ENCODE measurements around the gene SAPCD2. TPM values are rescaled to one million over a fixed set of nuclear protein-coding genes. Genes with fewer than 3 reads are reported as not detected.

Gene SAPCD2, protein sequence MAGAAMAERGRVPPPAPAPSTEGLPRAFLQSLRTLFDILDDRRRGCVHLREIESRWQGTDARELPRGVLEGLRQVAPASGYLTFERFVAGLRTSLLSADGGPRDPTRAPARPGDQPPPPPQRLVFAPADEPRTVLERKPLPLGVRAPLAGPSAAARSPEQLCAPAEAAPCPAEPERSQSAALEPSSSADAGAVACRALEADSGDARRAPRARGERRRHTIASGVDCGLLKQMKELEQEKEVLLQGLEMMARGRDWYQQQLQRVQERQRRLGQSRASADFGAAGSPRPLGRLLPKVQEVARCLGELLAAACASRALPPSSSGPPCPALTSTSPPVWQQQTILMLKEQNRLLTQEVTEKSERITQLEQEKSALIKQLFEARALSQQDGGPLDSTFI
- 12.1 to 27.8 TPM (median 24.6 TPM) in 5 replicates for total RNA-seq (2022; extraction: Qiagen RNA extraction; ENCODE audit: low read depth)

DNA sequence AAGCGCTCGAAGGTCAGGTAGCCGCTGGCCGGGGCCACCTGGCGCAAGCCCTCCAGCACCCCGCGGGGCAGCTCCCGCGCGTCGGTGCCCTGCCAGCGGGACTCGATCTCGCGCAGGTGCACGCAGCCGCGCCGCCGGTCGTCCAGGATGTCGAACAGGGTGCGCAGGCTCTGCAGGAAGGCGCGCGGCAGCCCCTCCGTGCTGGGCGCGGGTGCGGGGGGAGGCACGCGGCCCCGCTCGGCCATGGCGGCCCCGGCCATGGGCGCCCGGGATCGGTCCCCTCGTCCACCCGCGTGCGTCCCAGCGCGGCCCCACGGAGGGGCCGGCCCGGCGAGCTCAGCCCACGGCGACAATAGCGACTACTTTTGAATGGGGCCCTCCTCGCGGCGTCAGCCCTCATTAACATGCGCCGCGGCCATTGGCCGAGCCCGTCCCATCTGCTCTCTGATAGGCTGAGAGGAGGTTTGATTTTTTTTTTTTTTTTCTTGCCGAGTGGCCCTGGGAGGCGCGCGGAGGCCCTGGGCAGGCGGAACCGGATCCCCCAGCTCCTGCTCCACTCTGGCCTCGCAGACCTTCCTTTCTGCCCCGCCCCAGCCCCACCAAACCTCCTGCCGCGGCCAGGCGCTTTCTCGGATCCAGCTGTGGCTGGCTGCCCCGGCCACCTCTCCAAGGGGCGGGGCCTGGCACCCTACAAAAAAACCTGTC lies at the start of gene SAPCD2:
SAPCD2 (minus strand) TSS at position 357 of the 705 bp plus-strand sequence; CDS start at position 260, 97 bp downstream.

DNA sequence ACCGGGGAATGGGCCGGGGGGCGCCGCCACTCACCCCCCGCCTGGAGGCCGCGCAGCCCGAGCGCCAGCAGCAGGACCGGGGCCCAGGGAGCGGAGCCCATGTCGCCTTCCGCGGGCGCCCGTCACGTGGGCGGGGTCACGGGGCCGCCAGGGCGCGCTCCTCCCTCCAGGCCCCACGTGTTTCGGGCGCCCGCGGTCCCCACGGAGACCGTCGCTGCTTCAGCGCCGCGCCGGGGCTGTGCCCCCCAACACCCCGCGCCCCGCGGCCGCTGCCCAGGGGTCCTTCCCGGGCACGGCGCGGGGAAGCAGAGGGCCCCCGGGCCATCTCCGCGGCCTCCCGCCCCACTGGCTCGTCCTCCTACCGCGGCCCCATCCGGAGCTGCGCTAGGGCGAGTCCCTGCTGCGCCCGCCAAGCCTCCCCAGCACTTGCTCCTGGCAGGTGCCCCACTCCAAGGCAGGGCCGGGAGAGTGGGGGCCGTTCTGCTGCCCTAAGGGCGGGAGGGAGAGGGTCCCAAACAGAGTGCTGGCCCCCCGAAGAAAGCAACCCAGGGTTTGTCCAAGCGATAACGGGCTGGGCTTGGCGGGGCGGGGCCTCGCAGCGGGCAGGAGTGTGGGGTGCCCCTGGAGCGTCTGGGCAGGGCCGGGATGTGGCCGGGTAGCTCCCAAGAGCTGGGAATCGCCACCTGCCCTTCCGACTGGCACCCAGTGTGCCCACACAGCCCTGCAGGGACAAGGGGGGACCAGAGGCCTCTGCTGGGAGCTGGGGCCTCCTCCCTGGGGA lies 44.4 kb upstream of the SAPCD2 start, which contains the start of gene DPP7:
DPP7 (minus strand) TSS at position 121 of the 781 bp plus-strand sequence; CDS start at position 101, 20 bp downstream.

DNA sequence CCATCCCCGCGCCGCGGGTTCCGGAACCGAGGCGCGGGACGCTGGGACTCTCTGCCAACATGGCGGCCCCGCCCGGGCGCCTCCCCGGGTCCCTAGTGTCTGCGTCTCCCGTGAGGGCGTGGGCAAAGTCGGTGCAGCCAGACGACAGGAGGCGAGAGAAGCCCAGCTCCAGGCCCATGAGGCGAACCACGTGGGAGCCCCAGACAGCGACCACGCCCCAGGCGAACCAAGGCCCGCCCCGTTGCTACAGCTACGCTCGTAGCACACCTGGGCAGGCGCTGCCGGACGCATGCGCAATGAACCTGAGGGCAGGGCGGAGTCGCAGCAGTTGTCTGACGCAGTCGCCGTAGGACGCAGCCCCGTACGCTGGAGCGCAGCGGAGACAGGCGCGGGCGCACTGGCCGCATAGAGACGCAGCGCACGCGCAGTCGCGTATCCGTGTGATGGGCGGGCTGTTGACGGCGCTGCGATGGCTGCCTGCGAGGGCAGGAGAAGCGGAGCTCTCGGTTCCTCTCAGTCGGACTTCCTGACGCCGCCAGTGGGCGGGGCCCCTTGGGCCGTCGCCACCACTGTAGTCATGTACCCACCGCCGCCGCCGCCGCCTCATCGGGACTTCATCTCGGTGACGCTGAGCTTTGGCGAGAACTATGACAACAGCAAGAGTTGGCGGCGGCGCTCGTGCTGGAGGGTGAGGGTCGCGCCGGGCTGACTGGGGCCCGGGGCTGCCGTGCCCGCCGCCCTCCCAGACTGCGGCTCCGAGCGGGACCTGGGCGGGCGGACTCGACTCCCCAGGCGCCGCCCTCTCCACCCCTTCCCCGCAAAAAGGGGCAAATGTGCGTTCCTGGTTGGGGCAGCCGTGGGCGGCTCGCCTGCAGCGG lies 16.4 kb upstream of the SAPCD2 start, which contains the start of gene MAN1B1:
MAN1B1 (plus strand) TSS at position 455 of the 878 bp plus-strand sequence; CDS start at position 470, 15 bp downstream.

DNA sequence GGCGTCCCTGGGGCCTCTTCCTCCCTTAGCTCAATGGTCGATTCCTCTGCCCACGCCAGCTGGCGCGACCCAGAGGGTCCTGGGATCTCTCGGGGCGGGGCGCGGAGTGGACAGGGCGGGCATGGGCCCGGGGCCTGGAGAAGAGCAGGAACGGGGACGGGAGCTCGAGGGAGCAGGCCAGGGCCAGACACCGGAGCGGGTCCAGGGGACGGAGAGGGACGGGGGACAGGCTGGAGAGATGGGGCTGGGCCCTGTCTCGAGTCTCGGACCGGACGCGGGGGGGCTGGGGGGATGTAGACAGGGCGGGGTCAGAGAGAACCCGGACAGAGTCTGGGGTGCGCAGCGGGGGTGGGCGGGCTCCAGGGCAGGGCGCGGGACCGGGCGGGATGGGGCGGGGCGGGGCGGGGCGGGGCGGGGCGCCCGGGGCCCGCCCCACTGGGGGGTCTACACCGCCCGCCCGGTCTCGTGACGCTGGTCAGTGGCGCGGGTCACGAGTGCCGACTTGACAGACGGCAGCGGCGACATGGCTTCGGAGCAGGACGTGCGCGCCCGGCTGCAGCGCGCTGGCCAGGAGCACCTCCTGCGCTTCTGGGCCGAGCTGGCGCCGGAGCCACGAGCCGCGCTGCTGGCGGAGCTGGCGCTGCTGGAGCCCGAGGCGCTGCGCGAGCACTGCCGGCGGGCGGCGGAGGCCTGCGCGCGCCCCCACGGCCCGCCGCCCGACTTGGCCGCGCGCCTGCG lies 6.8 kb upstream of the SAPCD2 start, which contains the start of gene UAP1L1:
UAP1L1 (plus strand) TSS at position 508 of the 738 bp plus-strand sequence; CDS start at position 524, 16 bp downstream.

GRCh38 chr9:137053944-137054931 lies 16.1 kb downstream of the SAPCD2 start, which contains the start of gene ENTPD2:
TSS of gene ENTPD2 (minus strand) at chr9:137054061. CDS start at chr9:137053997, 64 bp downstream.

GRCh38 chr9:137046088-137046787 lies 24.1 kb downstream of the SAPCD2 start, which contains the start of gene NPDC1:
TSS of gene NPDC1 (minus strand) at chr9:137046177. CDS start at chr9:137045989, 188 bp downstream.

GRCh38 chr9:137031904-137032640 lies 38.3 kb downstream of the SAPCD2 start, which contains the start of gene FUT7:
TSS of gene FUT7 (minus strand) at chr9:137032088. CDS start at chr9:137031991, 97 bp downstream.

GRCh38 chr9:137027369-137028262 lies 42.7 kb downstream of the SAPCD2 start, which contains the start of gene ABCA2:
TSS of gene ABCA2 (minus strand) at chr9:137028237. CDS start at chr9:137028140, 97 bp downstream.

Other genes starting within 250 kb of the SAPCD2 start
- gene AJM1, start 228.1 kb downstream of the SAPCD2 start, total RNA-seq (2022; extraction: Qiagen RNA extraction; ENCODE audit: low read depth) = 2.1 to 5.6 TPM (median 5.3 TPM) in 5 replicates
- 223 to 317 TPM (median 282 TPM) in 5 replicates for gene PHPT1, start 221.1 kb downstream of the SAPCD2 start, total RNA-seq (2022; extraction: Qiagen RNA extraction; ENCODE audit: low read depth)
- gene MAMDC4, start 218.2 kb downstream of the SAPCD2 start, total RNA-seq (2022; extraction: Qiagen RNA extraction; ENCODE audit: low read depth) = 1.8 to 5.7 TPM (median 4.8 TPM) in 5 replicates
- 465 to 581 TPM (median 478 TPM) in 5 replicates for gene EDF1, start 204.2 kb downstream of the SAPCD2 start, total RNA-seq (2022; extraction: Qiagen RNA extraction; ENCODE audit: low read depth)
- gene TRAF2, start 184.0 kb downstream of the SAPCD2 start, total RNA-seq (2022; extraction: Qiagen RNA extraction; ENCODE audit: low read depth) = 29.7 to 66.1 TPM (median 60.1 TPM) in 5 replicates
- gene FBXW5, start 125.8 kb downstream of the SAPCD2 start, total RNA-seq (2022; extraction: Qiagen RNA extraction; ENCODE audit: low read depth) = 49.7 to 110 TPM (median 103 TPM) in 5 replicates
- gene C8G, start 125.3 kb downstream of the SAPCD2 start, total RNA-seq (2022; extraction: Qiagen RNA extraction; ENCODE audit: low read depth) = 0.56 to 2.0 TPM (median 1.1 TPM) in 4 of 5 replicates, not detected in the other
- gene LCN12, start 118.3 kb downstream of the SAPCD2 start, total RNA-seq (2022; extraction: Qiagen RNA extraction; ENCODE audit: low read depth) = 0.41 to 2.0 TPM (median 1.0 TPM) in 5 replicates
- gene PTGDS, start 93.1 kb downstream of the SAPCD2 start, total RNA-seq (2022; extraction: Qiagen RNA extraction; ENCODE audit: low read depth) = 0.33 to 0.56 TPM (median 0.45 TPM) in 4 of 5 replicates, not detected in the other
- gene LCNL1, start 87.6 kb downstream of the SAPCD2 start, total RNA-seq (2022; extraction: Qiagen RNA extraction; ENCODE audit: low read depth) = 0.08 to 0.18 TPM (median 0.12 TPM) in 3 of 5 replicates, not detected in the others
- gene PAXX, start 78.1 kb downstream of the SAPCD2 start, total RNA-seq (2022; extraction: Qiagen RNA extraction; ENCODE audit: low read depth) = 37.9 to 83.8 TPM (median 71.5 TPM) in 5 replicates
- gene CLIC3, start 74.0 kb downstream of the SAPCD2 start, total RNA-seq (2022; extraction: Qiagen RNA extraction; ENCODE audit: low read depth) = 2.2 to 4.2 TPM (median 3.7 TPM) in 5 replicates
- gene ABCA2, start 42.3 kb downstream of the SAPCD2 start, total RNA-seq (2022; extraction: Qiagen RNA extraction; ENCODE audit: low read depth) = 12.6 to 32.5 TPM (median 25.5 TPM) in 5 replicates
- gene FUT7, start 38.5 kb downstream of the SAPCD2 start, total RNA-seq (2022; extraction: Qiagen RNA extraction; ENCODE audit: low read depth) = 0.07 TPM in 1 of 5 replicates, not detected in the others
- gene NPDC1, start 24.4 kb downstream of the SAPCD2 start, total RNA-seq (2022; extraction: Qiagen RNA extraction; ENCODE audit: low read depth) = 26.4 to 93.7 TPM (median 81.5 TPM) in 5 replicates
- gene ENTPD2, start 16.5 kb downstream of the SAPCD2 start, total RNA-seq (2022; extraction: Qiagen RNA extraction; ENCODE audit: low read depth) = 1.0 to 2.3 TPM (median 1.5 TPM) in 5 replicates
- 9.0 to 14.6 TPM (median 11.9 TPM) in 5 replicates for gene UAP1L1, start 7.0 kb upstream of the SAPCD2 start, total RNA-seq (2022; extraction: Qiagen RNA extraction; ENCODE audit: low read depth)
- 33.8 to 56.7 TPM (median 50.2 TPM) in 5 replicates for gene MAN1B1, start 16.4 kb upstream of the SAPCD2 start, total RNA-seq (2022; extraction: Qiagen RNA extraction; ENCODE audit: low read depth)
- 52.8 to 134 TPM (median 106 TPM) in 5 replicates for gene DPP7, start 44.2 kb upstream of the SAPCD2 start, total RNA-seq (2022; extraction: Qiagen RNA extraction; ENCODE audit: low read depth)
- gene GRIN1, start 68.6 kb upstream of the SAPCD2 start, total RNA-seq (2022; extraction: Qiagen RNA extraction; ENCODE audit: low read depth) = 0.14 to 0.76 TPM (median 0.27 TPM) in 5 replicates
- 0.39 to 2.0 TPM (median 1.6 TPM) in 5 replicates for gene LRRC26, start 99.5 kb upstream of the SAPCD2 start, total RNA-seq (2022; extraction: Qiagen RNA extraction; ENCODE audit: low read depth)
- gene TMEM210, start 101.5 kb upstream of the SAPCD2 start, total RNA-seq (2022; extraction: Qiagen RNA extraction; ENCODE audit: low read depth) = not detected in 5 replicates
- 19.0 to 41.0 TPM (median 34.9 TPM) in 5 replicates for gene ANAPC2, start 118.0 kb upstream of the SAPCD2 start, total RNA-seq (2022; extraction: Qiagen RNA extraction; ENCODE audit: low read depth)
- gene SSNA1, start 118.1 kb upstream of the SAPCD2 start, total RNA-seq (2022; extraction: Qiagen RNA extraction; ENCODE audit: low read depth) = 85.9 to 156 TPM (median 148 TPM) in 5 replicates
- 5.5 to 10.4 TPM (median 10.2 TPM) in 5 replicates for gene TPRN, start 130.2 kb upstream of the SAPCD2 start, total RNA-seq (2022; extraction: Qiagen RNA extraction; ENCODE audit: low read depth)
- gene TMEM203, start 135.1 kb upstream of the SAPCD2 start, total RNA-seq (2022; extraction: Qiagen RNA extraction; ENCODE audit: low read depth) = 29.5 to 49.4 TPM (median 47.9 TPM) in 5 replicates
- 7.4 to 20.8 TPM (median 16.2 TPM) in 5 replicates for gene NDOR1, start 135.1 kb upstream of the SAPCD2 start, total RNA-seq (2022; extraction: Qiagen RNA extraction; ENCODE audit: low read depth)
- gene RNF208, start 151.7 kb upstream of the SAPCD2 start, total RNA-seq (2022; extraction: Qiagen RNA extraction; ENCODE audit: low read depth) = 0.79 to 2.6 TPM (median 2.0 TPM) in 5 replicates
- gene CYSRT1, start 154.6 kb upstream of the SAPCD2 start, total RNA-seq (2022; extraction: Qiagen RNA extraction; ENCODE audit: low read depth) = 2.8 to 5.4 TPM (median 4.2 TPM) in 5 replicates
- gene RNF224, start 156.9 kb upstream of the SAPCD2 start, total RNA-seq (2022; extraction: Qiagen RNA extraction; ENCODE audit: low read depth) = 0.13 to 0.58 TPM (median 0.39 TPM) in 4 of 5 replicates, not detected in the other
- gene SLC34A3, start 160.3 kb upstream of the SAPCD2 start, total RNA-seq (2022; extraction: Qiagen RNA extraction; ENCODE audit: low read depth) = 0.13 to 0.19 TPM in 2 of 5 replicates, not detected in the others
- 522 to 871 TPM (median 814 TPM) in 5 replicates for gene TUBB4B, start 170.7 kb upstream of the SAPCD2 start, total RNA-seq (2022; extraction: Qiagen RNA extraction; ENCODE audit: low read depth)
- gene STPG3, start 180.7 kb upstream of the SAPCD2 start, total RNA-seq (2022; extraction: Qiagen RNA extraction; ENCODE audit: low read depth) = not detected in 5 replicates
- 36.5 to 63.8 TPM (median 58.5 TPM) in 5 replicates for gene NELFB, start 184.8 kb upstream of the SAPCD2 start, total RNA-seq (2022; extraction: Qiagen RNA extraction; ENCODE audit: low read depth)
- gene TOR4A, start 207.2 kb upstream of the SAPCD2 start, total RNA-seq (2022; extraction: Qiagen RNA extraction; ENCODE audit: low read depth) = 13.6 to 33.0 TPM (median 30.5 TPM) in 5 replicates
- gene NRARP, start 231.7 kb upstream of the SAPCD2 start, total RNA-seq (2022; extraction: Qiagen RNA extraction; ENCODE audit: low read depth) = 1.9 to 7.2 TPM (median 5.6 TPM) in 5 replicates

All from A549 treated with ZK216348 at 1 μM for 4 hours (cell line).